Inflammatory macrophage (primary cell): Measurements from ENCODE around the gene SRP72.

Experiments
- DNase-seq, 2 donors: peaks; one replicate each; pipeline ENCODE4 v3.0.0-alpha.2; 2020 to 2022

SRP72 gene

DNA sequence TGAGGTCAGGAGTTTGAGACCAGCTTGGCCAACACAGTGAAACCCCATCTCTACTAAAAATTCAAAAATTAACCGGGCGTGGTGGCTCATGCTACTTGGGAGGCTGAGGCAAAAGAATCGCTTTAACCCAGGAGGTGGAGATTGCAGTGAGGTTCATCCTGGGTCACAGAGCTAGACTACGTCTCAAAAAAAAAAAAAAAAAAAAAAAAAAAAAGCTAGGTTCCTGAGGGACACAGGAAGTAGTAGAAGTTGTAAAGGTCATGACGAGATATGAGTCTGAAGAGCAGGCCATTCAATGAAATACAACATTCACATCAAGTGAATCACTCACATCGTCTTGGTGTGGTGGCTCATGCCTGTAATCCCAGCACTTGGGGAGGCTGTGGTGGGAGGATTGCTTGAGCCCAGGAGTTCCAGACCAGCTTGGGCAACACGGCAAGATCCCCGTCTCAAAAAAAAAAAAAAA, 1.1 kb upstream of the SRP72 start:
- DNase-seq: peak; percentile 7 to 34

DNA sequence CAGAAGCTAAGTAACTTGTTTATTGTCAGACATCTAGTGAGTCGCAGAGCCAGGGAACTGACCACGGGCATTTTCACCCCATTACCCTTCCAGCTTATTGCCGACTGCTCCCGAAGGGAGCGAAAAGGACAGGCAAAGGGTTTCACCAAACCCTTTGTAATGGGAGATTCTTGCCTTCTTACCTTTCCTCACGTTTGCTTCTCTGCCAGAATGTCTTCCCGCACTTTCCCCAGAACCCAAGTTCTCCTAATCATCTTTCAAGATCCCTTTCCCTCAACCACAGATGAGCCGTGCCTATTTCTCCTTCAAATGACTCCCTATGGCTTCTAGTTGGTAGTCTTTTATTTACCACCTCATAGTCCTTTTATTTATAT, 520 bp upstream of the SRP72 start:
- peak; percentile 1 to 4 for DNase-seq

DNA sequence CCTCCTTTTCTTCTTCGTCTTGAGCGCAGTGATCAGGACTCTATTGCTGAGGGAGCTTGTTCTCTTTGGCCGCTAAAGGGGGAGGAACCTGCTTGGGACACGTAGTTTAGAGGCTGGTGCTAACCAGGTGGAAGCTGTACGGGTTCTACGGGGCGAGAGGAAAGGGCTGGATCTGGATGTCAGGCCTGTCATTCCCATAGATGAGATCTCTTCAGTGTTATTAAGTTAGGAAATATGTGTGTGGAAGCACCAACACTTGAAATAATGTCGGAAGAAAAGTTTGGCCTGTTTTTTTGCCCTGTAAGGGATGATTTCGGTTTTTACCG, 643 bp downstream of the SRP72 start:
- DNase-seq: no peak

DNA sequence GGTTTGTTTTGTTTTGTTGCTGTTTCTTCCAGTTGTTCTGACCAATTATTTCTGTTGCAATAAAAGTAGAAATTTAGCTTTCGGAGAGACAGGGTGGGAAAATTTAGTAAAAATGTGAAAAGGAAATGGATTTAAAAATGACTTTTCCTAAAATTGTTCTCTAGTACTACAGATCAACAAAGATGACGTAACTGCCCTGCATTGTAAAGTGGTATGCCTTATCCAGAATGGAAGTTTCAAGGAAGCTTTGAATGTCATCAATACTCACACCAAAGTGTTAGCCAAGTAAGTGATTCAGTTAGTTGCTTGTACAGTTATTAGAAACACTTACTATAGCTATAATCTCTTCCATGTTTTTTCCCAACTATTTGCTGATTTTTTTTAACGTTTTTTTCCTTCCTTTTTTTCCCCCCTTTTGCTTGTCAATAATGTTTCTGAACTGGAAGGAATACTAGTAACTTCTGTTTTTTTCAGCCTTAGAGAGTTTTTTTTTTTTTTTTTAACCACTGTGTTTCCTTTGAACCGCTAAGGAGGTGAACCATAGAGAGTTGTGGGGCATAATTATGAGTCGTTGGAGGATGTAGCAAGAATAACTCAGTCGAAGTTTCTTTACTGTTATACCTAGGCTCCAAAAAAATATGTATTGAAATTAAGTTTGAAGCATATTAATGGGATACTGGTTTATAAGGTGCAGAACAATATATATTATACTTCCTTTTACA, 2.2 kb downstream of the SRP72 start:
- no peak for DNase-seq

DNA sequence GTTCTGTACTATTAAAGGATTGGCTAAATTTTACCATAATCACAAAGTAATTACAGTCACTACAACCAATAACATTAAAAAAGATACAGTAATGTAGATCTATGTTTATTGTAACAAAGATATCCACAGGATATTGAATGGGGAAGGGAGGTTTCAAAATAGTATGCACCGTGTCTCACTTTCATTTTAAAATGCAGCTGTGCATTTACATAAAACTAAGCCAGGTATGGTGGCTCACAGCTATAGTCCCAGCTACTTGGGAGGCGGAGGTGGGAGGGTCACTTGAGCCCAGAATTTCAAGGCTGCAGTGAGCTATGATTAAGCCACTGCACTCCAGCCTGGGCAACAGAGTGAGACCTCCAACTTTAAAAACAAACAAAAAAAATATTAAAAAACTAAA, 8.5 kb downstream of the SRP72 start:
- no peak for DNase-seq

DNA sequence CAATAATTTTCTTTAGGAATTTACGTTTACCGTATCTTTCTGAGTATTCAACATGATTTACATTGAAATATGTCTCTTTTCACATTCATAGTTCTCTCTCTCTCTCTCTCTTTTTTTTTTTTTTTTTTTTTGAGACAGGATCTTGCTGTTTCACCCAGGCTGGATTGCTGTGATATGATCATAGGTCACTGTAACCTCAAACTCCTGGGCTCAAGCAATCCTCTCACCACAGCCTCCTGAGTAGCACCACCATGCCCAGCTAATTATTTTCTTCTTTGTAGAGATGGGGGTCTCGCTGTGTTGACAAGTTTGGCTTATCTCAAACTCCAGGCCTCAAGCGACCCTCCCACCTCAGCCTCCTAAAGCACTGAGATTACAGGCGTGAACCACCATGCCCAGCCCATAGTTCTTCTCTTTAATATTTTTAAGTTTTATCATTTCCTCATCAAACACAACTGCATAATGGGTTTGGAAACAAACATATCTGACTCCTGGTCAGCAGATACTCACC, 9.8 kb downstream of the SRP72 start:
- DNase-seq: no peak

DNA sequence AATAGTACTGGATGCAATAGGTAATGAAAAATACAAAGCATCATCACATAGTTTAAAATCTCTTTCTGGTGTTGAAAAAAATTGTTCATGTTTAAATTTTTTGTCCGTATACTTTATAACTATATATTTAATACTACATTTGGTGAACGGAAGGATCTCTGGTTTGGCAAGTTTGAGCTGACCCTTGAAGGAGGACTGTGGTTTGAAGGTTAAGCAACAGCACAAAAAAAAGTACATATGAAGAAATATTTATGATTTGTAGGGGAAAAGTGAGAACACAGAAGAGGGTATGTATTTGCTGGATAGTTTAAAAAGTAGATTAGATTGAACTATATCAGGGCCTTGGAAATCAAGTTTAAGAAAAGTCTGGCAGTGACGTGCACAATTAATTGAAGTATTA, 13.3 kb downstream of the SRP72 start:
- no peak for DNase-seq

DNA sequence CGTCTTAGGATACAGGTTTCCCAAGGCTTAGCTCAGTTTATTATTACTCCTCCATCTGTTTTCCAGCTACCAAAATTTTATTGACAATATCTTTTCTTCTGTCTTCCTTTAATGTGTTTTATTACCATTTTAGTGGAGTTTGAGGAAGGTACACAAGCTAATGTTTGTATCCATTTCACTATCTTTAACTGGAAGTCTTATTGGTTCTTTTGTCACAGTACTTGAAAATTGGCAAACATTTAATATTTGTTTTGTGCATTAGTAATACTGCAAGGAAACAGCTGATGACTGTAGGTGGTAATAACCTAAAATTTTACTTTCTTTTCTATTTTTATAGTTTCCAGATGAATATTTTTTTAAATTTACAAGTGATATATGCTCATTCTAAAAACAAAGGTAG, 28.8 kb downstream of the SRP72 start:
- DNase-seq: no peak

DNA sequence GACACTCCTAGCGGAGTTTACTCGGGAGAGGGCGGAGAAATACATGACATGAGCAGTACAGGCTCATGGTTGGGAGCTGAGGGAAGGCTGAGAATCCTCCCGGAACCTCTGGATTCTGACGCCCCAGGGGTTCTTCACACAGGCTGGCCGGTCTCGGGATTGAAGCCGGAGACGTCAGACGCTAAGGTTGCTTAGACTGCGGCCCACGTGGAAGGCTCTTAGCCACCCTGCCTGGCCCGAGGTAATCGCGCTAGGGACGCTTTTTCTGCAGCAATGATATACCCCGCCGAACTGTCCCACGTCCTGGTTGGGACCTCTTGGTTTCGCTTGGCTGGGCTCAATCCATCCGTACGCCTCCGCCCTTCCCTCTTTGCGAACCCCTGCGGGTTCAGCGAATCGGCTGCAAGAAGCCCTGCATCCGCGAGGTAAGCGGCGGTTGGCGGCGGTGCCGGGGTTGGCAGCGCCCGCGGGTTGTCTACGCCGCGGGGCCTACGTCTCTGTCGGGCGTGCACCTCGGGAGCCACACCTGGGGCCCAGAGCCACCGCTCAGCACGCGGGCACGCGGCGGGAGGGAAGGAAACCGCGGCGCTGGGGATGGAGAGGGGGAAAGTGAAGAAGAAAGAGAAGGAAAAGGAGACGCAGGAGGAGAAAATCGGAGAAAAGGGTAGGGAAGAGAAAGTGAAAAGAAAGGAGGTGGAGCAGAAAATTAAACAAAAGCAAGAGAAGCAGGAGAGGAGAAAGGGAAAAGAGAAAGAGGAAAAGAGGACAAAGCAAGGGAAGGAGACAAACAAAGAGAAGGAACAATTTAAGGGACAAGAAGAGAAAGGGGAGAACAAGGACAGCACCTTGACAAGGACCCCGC, 38.1 kb downstream of the SRP72 start, which contains the start of gene ARL9:
Gene ARL9 (plus strand): TSS at position 523 of the 862 bp plus-strand sequence. CDS start 72 bp downstream, at position 595.
- peak; percentile 38 to 49 for DNase-seq

DNA sequence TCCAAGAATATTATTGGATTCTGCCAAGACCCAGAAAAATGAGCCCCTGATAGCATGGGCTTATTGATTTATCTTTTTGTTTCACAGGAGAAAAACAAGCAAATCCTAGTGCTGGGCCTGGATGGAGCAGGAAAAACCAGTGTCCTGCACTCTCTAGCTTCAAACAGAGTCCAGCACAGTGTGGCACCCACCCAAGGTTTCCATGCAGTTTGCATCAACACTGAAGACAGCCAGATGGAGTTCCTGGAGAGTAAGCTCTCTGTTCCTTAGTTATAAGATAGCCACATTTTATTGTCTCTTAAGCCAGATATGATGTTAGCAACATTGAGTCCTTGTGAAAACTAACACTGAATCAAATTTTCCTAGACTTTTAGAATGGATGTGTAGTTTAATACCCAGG, 43.7 kb downstream of the SRP72 start:
- DNase-seq: no peak

DNA sequence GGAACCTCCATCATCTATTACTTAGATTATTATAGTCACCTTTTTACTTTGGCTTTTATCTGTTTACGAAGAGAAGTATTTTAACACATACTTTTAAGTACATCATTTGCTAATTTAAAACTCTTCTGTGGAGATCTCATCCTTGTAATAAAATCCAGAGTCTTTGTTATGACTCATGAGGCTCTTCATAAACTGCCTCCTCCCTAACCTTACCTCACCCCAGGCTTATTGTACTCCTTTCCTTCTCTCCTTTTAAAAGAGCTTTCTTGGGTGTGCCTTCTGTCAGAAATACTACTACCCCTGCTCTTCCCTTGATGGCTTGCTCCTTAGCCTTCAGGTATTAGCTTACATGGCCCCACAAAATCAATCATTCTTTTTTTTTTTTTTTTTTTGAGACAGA, 44.7 kb downstream of the SRP72 start:
- DNase-seq: no peak

DNA sequence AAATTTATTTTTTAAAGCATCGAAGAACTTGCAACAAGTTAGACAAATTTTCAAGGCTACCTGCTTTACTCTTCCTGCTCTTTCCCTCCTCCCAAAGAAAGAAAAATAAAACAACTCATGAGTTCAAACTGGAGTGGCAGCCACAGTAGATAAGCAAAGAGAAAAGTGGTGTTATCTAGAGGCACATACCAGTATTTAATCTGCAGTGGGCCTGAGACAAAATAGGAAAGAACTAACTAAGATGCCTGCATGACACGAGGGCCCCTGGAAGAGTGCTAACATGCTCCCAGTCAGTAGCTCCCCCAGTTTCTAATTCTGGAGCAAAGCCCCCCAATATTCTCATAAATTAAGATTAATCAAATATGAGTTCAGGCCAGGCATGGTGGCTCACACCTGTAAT, 46.1 kb downstream of the SRP72 start:
- no peak for DNase-seq

DNA sequence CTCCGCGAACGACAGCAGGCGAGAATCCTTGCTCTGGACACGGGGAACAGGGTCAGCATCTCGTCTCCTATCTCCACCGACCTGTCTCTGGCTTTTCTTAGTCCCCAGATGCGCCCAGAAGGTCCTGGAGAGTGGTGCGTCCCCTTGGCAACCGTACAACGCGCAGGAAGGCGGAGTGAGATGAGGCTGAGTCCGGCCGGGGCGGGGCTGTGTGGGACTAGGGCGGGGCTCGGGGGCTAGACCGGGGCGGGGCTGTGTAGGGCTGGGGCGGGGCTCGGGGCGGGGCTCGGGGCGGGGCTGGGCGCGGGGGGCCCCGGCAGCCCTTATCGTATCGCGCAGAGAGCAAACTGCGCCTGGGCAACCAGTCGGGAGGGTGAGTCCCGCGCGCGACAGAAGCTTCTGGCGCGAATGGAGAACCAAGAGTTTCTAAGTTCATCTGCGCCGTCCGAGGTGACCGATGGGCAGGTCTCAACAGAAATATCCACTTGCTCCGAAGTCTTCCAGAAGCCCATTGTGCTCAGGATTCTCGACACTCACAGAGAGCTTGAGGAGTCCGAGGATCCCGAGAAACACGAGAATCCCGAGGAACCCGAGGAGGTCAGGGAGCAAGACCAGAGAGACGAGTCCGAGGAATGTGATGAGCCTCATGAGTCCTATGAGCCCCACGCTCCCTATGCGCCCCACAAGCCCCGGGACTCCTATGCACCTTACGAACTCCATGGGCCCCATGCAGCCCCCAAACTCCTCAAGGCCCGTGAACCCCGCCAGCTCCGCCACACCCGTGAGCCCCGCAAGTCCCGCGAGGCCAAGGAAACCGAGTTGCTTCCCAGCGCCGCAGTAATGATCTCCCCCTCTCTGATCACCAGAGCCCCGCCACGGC, 63.1 kb downstream of the SRP72 start:
- peak; percentile 59 to 66 for DNase-seq

DNA sequence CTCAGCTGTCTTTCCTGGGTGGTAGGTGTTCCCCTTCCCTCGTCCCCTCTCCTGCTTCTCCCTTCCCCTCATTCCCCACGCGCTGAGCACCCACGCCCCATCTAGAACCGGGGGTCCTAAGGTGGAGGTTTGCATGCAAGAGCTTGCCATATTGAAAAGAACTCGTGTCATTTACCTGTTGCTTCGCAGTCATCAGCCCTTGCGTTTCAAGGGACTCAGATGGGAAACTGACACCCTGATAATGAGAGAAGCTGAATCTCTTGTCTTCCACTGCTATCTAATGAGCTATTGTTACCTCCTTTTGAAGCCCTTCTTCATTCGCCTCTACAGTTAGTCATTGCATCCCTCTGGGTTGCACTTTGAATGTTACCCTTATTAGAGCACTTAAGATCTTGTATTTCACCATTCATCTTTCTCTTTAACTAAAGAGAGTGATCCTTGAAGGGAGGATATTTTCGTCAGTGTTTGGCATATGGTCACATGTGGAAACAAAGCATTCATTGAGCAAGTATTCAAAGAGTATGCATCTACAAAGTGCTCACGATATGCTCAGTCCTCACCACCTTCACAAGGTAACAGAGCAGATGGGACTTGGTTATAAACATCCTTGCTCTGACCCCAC, 63.8 kb downstream of the SRP72 start:
- no peak for DNase-seq

DNA sequence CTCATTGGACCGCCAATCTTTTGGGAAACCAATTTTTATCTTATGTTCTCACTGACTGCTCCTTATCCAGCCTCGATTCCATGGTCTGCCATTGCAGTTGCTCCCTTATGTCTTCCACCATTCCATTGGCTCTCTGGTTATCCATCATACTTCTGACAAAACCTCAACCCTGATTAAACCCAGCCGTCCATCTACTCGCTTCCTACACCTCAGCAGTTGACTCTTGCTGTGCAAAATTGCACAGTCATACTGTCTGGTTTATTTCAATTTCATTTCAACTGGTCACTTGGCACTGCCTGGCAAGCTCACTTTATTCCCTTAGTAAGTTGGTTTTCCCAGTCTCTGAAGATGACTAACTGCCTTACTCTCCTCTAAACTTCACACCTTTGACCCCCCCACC, 64.4 kb downstream of the SRP72 start:
- no peak for DNase-seq

DNA sequence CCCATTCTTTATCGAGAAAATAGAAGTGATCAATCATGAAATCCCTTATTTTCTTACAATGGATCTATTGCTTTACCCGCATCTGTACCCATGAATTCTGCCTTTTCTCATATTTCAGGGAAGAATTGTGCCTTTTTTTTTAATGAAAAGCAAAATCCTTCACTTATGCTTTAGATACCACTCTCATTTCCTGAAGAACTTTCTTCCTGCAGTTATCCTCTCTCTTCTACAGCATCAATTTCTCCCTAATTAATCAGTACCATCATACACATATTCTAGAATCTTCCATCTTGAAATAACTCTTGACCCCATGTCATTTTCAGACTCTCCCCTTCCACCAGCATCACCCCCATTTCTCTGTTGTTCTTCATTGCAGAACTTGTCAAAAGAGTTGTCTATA, 64.8 kb downstream of the SRP72 start:
- no peak for DNase-seq

DNA sequence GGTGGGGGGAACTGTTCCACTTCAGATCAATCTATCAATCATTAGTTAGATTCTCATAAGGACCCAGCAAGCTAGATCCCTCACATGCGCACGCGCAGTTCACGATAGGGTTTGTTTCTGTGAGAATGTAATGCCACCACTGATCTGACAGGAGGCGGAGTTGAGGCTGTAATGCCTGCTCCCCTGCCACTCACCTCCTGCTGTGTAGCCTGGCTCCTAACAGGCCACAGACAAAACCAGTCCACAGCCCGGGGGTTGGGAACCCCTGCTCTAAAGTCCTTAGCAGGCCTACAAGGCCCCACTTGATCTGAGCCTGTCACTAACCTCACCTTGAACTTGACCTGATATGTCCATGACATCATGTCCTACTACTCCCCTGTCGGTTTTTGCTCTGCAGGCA, 68.5 kb downstream of the SRP72 start:
- DNase-seq: no peak

DNA sequence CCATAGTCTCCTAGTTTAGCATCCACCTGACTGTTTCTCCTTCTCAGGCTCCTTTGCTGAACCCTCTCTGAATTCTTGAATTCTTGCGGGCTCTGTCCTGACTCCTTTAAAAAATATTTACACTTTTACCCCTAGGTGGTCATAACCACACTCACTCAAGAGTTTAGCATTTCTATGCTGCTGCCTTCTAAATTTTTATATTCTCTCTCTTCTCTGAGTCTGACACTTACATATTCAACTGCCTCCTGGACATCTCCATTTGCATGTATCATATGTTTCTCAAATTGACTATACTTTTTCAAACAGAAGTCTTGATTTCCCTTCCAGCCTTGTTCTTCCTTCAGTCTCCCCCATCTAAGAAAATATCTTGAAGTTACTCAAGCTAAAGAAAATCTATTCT, 69.7 kb downstream of the SRP72 start:
- no peak for DNase-seq

DNA sequence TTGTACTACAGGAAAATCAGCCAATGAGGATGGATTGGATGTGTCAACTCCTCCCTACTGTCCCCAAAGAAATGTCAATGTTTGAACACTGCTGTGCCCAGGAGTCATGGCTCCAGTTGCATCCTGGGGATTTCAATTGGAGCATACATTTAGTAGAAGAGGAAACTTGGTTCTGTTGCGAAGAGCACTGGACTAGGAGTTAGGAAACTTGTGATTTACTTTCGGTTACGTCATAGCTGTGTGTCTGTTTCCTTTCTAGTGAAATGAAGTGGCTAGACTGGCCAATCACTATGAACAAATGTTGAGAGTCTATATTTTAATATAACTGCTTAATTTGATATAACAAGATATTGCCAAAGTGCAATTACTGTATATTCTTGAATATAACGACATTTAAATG, 73.4 kb downstream of the SRP72 start:
- peak; percentile 20 to 39 for DNase-seq

DNA sequence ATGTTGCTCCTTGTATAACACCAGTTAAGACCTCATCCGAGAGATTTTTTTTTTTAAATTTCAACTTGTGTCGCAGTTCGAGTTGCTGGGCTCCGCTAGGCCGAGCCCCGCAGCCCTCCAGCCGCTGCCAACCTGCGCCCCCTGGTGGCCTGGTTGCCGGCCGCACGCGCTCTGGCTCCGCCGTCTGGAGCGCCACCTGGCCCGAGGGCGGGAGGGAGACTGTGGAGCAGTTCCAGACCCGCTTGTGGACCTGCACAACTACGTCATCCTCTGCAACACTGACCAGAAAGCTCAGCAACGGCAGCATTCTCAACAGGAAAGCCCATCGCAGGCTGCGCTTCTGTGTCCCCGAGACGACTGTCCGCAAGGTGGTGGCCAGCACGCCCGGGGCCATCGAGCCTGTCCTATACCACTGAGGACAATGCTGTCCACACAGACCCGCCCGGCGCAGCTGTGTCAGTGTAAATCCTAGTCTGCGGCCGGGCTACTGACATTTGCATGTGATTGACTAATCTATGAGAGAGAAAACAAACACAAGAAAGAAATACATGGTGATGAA, 77.2 kb downstream of the SRP72 start:
- peak; percentile 70 to 73 for DNase-seq

DNA sequence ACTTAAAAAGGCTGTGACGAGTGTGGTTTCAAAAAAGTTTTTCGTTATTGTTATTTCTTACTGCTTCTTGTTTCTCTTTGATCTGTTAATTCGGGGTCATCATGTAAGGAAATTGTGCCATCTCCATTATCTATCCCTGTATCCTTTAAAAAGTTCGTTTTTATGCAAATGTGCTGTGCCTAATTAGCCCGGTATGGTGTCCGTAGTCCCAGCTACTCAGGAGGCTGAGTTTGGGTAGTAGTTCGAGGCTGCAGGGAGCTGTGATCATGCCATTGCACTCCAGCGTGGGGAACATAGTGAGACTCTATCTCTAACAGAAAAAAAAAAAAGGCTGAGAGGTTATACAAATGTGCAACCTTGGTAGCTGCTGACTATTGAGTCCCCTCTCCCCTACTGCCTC, 83.2 kb downstream of the SRP72 start:
- DNase-seq: no peak

DNA sequence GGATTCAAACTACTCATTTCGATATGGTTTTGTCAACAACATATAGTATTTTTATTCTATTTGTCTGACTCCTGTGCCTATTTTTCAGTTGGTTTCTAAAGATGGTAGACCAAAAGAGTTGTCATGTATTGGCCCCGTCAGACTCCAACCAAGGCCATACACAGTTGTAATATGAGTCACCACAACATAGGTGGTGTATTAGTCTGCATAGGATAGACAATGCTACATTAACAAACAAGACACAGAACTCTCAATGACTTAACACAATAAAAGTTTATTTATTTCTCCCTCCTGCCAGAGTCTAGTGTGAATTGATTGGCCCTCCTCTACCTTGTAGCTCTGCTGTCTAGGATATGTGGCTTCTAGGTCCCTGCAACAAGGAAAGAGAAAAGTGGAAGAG, 84.1 kb downstream of the SRP72 start:
- no peak for DNase-seq
